NCI-H69 (cell line): ENCODE data around the gene USO1.
A peak's percentile ranks its signal among the peaks of the same experiment; 100 is the strongest.

Source experiments
- DNase-seq: peaks from one replicate; lab custom pipeline; 2025; lab: John Stamatoyannopoulos, UW

USO1 gene

DNA sequence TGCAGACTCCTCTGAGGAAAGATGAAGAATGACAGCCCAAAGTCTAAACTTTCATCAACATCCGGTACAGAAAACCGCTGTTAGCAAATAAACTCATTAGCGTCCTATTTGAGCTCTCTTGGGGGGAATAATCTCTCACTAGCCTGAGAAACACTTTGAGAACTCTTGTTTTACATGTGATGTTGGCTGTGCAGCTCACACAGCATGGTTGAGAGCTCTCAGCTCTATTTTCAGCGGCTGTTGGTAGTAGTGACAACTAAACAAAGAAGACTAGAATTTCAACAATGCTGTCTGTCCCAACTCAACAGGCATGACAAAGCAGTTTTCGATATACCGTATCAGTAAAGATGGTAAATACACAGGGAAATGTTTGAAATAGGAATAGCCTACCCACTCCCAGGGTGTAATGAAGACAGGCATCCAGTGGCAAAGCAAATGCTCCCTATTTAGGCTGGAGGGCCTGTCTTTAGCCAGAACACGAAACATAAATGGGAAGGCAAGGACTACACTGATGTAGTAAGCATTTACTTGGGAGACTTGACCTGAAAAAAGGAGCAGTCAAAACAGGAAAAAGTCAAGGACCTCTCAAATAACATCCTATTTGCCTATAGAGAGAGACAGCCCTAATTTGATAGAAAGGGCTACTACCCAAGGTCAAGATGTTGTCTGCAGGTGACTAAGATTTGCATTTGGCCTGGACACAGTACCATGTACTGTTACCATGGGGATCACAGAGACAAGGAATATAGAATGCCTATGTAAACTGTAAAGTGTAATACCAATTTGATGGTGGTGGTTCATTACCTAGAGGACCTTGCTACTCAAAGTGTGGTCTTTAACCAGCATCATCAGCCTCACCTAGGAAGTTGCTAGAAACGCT lies 117.5 kb downstream of the USO1 start:
- no peak for DNase-seq

DNA sequence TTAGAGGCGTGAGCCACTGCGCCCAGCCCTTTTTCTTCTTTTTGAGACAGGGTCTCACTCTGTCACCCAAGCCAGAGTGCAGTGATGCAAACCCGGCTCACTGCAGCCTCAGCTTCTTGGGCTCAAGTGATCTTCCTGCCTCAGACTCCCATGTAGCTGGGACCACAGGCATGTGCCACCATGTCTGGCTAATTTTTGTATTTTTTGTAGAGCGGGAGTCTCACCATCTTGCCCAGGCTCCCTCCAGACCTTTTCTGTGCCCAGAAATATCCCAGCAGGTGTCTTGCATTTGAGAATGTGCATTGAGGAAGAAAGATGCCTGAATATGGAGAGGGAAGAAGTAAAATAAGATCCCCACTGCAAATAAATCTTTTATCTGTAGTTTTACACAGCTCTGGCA lies 119.2 kb downstream of the USO1 start:
- DNase-seq, result no peak

DNA sequence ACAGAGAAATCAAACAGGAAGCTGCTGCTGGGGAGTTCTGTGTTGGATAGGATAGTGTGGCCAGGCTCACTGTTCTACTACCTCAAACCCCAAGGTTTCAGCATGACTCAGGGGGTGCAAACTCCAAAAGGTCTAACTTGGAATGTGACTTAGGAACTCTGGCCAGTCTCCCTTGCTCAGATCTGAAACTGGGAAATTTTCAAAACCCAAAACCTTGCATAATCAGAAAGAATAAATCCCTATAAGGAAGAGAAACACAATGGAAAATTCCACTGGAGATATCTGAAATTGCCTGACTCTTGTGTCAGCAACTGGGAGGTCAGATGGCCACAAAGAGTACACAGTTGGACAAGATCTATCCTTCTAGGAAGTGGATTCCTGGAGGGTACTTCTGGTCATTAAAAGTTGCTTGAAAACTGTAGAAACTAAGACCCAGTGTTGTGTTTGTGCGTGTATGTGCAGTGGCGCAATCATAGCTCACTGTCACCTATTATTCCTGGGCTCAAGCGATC lies 119.8 kb downstream of the USO1 start:
- no peak for DNase-seq

DNA sequence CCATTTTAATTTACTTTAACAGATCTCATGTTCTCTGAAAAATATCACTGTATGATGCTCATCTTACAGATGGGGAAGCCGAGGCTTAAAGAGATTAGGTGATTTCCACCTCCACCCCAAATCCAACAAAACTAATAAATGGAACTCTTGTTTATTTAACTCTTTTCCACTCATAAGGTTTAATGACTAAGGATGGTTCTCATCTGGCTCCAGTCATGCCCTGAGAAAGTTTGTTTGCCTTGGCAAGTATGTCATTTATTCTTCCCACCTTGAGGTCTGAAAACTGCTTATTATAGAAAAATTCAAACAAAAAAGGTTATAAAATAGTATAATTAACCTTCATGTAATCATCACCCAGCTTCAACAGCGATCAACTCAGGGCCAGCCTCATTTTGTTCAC lies 121.6 kb downstream of the USO1 start:
- peak; percentile 88 for DNase-seq

DNA sequence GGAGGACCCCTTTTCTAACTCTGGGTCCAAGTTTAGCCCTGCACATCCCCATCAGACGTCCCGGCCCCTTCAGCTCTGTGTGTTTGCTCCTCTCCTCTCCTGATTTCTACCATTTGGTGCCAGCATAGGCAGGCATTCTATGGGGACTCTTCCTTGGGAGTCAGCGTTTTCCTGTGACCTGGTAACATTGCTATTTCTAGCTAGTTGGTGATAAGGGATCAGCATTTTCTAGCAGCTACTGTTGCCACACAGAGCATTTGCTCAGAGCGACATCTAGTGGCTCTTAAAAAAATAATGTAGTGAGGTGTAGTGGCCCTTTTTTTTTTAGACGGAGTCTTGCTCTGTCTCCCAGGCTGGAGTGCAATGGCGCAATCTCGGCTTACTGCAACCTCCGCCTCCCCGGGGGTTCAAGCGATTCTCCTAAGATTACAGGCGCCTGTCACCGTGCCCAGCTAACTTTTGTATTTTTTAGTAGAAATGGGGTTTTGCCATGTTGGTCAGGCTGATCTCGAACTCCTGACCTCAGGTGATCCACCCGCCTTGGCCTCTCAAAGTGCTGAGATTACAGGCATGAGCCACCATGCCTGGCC lies 123.9 kb downstream of the USO1 start:
- peak; percentile 75 for DNase-seq

DNA sequence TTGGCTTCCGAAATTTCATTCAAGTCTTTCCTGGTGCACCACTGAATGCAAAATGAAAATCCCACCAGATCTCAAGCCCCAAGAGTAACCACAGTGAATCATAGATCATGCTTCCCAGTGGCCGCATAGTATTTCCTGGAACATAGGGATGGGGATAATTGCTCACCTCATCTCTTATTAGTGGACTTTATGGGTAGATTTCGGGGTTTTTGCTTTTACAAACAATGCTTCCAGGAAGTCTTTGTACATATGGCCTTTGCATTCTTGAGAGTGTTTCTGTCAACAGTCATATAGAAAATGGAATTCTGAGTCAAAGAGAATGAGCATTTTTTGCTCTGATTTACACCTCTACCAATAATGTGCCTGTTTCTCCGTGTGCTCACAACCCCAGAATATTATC lies 124.5 kb downstream of the USO1 start:
- no peak for DNase-seq

DNA sequence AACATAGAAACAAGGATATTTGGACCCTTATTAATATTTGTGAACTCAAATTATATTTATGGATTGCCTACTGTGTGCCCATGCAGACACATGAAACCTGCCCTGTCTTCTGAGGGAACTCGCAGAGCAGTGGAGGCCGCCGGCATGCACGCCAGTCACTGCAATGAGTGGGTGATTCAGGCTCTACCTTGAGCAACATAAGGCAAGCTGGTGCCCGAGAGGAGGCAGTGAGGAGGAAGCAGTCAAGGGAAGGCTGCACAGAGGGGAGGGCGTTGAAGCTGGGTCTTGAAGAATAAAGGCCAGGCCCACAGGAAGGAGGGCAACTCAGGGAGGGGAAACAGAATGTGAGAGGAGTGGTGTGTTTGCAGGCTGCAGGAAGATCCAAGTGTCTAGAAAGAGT lies 125.1 kb downstream of the USO1 start:
- DNase-seq, result peak; percentile 14

DNA sequence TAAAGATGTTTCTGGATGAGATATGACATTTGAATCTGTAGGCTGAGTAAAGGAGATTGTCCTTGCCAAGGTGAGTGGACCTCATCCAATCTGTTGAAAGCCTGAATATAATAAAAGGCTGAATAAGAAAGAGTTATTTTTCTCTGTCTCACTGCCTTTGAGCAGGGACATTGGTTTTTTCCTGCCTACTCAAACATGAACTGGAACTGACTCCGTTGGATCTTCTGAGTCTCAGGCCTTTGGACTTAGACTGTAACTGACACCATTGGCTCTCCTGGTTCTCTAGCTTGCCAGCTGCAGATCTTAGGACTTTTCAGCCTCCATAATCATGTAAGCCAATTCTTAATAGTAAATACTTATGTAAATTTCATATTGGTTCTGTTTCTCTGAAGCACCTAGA lies 134.3 kb downstream of the USO1 start:
- no peak for DNase-seq

DNA sequence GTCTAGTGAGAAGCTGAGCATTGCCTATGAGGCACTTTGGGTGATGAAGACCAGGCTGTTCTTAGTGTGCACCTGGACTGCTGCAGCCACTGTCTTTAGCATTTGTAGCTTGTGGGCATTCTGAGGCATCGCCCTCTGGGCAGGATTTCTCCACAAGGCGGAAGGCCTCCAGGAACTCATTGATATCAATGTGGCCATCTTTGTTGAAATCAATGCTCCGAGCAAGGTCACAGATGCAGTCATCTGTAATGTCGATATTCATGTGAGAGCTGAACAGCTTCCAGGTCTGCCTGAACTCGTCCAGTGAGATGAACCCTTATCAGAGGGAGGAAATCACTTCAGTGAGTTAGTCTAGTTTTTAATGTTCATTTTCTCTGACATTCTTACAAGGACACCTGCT lies 136.2 kb downstream of the USO1 start:
- no peak for DNase-seq
